Measurements from ENCODE around the gene EXOC4.

DNA sequence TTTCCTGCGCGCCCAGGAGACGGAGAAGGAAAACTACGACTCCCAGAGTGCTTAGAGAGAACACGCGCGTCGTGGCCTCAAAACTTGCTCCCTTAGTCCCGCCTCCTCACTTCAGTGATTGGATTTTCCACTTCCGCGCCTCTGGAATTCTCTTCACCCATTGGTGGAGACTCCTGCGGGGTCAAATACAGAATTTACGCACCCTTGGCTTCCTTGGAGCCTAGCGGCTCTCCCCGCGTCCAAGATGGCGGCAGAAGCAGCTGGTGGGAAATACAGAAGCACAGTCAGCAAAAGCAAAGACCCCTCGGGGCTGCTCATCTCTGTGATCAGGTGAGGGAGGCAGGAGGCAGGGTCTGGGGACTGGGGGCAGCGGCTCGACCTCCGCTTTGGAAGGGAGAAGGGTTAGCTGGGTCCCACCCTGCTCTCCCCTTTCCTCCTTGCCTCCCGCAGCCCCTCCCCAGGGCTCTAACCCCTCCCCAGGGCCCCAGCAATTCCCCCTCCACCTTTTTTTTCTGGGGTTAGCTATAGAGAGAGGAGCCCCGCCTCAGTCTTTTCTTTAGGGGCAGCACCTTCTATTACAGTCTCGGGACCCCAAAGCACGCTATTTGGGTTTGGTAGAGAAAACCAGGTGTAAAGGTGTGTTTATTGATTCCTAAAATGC, at the start of gene EXOC4:
- TF ChIP-seq POLR2A (IDR thresholded peaks at IDR 0.05) (peak; percentile 60), CTCF (IDR thresholded peaks at IDR 0.05) (no peak), POLR2AphosphoS5 (IDR thresholded peaks at IDR 0.05) (peak; percentile 92)
